Measurements from ENCODE around the gene MORC3.

GRCh38 chr21:36419996-36420395, 100.0 kb downstream of the MORC3 start:
- TF ChIP-seq POLR2AphosphoS5 (IDR thresholded peaks at IDR 0.05; ENCODE audit: low read depth, low read length), result no peak
- no peak for TF ChIP-seq POLR2A (IDR thresholded peaks at IDR 0.05; ENCODE audit: low read depth, low read length)
- no peak for TF ChIP-seq TAF1 (IDR thresholded peaks at IDR 0.05; ENCODE audit: low read depth, low read length)

Data from GM12891 (cell line).